A204.1 (cell line): Measurements from ENCODE around the gene S100A8.
"Not testable (repeated sequence)": the region's sequence is repeated elsewhere in the genome, so short reads cannot be mapped to it uniquely, and the experiment has no call there.

ENCODE experiments used
- FAIRE-seq: peaks from 2 replicates; lab custom pipeline; 2012; peaks lifted over from hg19 to GRCh38; lab: Jason Lieb, UNC

Gene S100A8

DNA sequence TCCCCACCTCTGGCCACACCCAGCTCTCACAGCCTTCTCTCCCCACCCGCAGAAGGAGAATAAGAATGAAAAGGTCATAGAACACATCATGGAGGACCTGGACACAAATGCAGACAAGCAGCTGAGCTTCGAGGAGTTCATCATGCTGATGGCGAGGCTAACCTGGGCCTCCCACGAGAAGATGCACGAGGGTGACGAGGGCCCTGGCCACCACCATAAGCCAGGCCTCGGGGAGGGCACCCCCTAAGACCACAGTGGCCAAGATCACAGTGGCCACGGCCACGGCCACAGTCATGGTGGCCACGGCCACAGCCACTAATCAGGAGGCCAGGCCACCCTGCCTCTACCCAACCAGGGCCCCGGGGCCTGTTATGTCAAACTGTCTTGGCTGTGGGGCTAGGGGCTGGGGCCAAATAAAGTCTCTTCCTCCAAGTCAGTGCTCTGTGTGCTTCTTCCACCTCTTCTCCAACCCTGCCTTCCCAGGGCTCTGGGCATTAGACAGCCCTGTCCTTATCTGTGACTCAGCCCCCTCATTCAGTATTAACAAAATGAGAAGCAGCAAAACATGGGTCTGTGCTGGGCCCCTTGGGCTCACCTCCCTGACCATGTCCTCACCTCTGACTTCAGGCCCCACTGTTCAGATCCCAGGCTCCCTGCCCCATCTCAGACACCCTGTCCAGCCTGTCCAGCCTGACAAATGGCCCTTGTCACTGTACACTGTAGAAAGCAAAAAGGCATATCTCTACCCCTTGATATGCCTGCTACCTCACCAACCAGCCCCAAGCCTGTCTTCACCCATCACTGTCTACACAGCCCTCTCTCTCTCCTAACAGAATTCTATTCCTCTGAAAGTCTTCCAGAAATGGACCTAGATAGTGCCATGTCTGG is 30.0 kb downstream of the S100A8 start:
- no peak for FAIRE-seq

DNA sequence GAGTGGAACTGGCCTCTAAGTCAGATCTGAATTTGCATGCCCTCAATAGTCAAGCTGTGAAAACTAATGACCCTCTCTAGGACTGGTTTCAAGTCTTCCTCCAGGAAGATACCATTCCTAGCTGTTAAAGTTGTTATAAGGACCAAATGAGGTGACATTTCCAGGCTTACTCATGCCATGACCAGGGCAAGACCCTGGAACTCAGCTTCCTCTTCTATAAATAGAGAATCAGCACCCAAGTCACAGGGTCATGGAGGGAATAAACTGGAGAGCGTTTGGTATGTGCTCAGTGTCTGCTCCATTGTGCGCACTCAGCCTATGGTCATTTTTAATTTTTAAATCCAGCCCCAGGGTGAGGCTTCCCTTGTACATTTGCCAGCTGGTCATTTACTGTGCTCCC is 30.7 kb downstream of the S100A8 start:
- no peak for FAIRE-seq

GRCh38 chr1:153359241-153359640 is 31.6 kb downstream of the S100A8 start:
- FAIRE-seq = no peak

GRCh38 chr1:153358691-153358975 is 32.2 kb downstream of the S100A8 start:
- FAIRE-seq = no peak

DNA sequence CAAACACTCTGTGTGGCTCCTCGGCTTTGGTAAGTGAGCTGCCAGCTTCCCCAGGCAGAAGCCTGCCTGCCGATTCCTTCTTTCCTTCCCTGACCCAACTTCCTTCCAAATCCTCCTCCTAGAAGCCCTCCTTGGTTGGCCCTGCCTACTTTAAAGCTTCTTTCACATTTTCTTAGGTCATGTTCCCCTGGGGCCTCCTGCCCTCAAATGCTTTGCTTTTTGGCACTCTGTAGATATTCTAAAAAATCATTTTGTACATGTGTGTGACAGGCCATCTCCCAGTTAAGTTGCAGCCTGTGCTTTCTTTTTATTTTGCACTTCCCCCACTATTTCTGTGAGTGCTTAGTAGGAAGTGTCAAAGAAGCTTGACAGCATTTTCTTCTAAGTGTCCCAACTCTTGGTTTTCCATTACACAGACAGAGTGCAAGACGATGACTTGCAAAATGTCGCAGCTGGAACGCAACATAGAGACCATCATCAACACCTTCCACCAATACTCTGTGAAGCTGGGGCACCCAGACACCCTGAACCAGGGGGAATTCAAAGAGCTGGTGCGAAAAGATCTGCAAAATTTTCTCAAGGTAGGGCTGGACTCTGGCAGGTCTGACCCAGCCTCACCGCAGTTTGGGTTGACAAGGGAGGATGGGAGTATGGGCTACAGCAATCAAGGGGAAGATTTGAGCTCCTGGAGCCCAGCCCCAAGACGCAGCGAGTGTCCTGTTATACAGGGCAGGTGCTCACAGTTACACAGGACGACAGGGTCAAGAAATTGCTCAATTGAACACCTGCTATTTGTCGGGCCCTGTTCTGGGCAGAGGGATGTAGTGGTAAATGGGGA is 32.8 kb downstream of the S100A8 start, which contains the start of gene S100A9:
Gene S100A9, plus strand, starts transcription at position 2 of the 838 bp plus-strand sequence. Its CDS starts 430 bp downstream, at position 432.
- FAIRE-seq = no peak

- no peak for FAIRE-seq
Observed at GRCh38 chr1:153357076-153357852, 33.6 kb downstream of the S100A8 start.

DNA sequence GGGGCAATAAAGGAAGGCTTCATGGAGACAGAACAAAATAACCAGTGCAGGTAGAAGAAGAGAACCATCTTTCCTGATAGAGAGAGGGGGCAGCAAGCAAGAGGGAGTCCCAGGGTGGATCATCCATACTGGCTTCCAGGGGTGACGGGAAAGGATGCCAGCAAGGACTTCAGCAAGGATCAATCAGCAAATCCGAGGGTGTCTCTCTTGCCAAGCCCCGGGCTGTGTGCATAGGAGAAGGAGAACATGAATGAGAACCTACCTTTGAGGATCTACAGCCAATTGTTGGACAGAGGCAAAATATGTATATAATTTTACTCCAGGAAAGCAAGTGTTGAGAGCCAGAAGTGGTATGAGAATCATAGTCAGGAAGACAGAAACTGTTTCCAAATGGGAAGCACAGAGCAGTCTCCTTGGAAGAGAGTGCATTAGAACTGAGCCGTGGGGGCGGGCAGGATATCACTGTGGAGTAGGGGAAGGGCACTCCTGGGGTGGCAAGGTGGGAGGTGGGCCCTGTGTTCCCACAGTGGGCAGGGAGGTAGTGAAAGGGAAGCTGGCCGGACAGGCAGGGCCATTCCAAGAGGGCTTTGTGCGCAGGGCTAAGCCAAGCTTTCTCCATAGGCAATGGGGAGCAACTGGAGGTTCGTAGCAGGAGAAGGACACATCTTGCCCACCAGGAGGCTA is 34.3 kb downstream of the S100A8 start:
- no peak for FAIRE-seq

DNA sequence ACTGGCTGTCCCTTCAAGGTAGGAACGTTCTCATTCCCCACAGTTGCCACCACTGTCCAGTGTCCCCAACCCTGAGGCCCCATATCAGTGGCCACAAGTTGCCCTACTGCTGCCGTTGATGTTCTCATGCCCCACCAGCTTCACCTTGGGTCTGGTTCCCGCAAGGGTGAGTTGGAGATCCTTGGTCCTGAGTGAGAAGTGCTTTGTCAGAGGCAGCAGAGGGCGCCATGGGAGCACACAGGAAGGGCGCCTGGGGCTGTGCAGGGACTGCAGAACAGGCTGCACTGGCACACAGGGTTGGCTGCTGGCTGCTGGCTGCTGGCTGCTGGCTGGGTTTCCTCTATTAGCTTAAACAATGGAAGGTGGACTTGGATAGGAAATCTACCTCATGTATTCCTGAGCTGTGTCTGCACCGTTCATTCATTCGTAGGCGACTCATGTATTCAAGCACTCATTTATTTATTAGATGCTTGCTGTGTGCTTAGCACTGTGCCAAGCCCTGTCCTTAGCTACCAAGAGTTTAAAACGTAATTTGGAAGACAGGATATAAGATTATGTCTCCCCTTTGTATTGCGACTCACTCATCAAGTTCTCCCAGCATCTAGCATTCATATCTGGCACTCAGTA is 35.3 kb downstream of the S100A8 start:
- no peak for FAIRE-seq

GRCh38 chr1:153354515-153355193 is 36.2 kb downstream of the S100A8 start:
- FAIRE-seq = no peak

DNA sequence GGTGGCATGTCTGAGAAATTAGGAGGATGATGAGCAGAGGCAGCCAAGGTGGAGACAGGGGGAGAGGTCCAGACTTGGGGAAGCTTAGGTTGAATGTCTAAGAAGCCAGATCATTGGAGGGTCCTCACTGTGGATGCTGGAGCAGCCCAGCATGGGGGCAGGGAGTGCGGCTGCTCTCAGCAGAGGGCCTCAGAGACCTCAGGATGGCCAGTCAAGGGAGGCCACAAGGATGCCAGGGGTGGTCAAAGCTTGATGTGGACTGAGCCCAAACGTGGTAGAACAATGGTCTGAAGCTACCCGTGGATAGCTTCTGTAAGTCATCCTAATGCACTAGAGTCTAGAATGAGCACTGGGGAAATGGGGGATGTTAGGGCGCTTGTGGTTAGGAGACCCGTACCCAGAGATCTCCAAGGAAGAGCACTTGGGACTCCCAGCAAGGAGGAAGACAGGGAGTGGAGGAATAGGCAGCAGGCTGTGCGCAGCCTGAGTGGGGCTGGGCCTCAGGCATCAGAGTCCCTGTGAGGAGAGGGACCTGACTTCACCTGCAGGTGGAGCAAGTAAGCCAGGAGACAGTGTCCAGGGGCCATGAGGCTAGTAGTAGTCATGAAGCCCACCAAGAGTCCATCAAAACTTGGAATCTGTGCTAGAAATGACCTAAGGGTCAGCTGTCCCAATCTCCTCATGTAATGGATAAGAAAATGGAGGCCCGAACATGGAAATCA is 37.5 kb downstream of the S100A8 start:
- FAIRE-seq = no peak

DNA sequence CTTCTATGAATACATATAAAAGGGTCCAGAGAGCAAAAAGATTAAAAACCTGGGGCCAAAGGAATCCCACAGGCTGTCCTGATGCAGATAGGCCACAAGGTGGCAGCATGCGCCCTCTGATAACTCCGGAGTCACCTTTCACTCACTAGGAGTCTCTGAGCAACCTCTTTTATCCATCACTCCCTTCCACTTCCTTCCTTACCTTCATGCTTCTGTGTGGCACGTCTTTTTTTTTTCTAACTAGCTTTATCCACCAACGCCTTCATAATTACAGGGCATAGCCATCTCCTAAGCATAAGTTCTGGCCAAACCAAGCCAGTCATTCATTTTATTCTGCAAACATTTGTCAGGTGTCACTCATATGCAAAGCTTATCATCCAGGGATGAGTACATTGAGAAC is 38.4 kb downstream of the S100A8 start:
- FAIRE-seq = peak; percentile 90

DNA sequence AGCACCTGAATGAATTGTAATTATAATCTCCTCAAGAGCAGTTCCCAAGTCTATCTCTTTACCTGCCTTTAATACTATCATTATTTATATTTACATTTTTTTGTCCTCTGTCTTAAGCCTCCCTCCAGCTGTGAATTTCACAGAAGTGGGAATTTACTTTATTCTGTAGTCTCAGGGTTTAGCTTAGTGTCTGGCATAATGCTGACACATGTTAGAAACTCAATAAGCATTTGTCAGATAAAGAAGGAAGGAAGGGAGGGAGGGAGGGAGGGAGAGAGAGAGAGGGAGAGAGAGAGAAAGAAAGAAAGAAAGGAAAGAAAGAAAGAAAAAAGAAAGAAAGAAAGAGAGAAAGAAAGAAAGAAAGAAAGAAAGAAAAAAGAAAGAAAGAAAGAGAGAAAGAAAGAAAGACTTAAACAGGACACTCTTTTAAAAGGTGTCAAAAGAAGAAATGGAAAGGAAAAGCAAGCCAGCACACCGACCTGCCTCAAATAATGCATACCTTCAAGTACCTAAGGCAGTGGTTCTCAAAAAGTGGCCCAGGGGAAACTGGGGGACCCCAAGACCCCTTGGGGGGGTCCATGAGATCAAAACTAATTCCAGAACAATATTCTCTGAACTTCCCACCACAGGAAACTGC is 40.4 kb downstream of the S100A8 start:
- FAIRE-seq = no peak

- no peak for FAIRE-seq
Observed at GRCh38 chr1:153349363-153350320, 41.2 kb downstream of the S100A8 start.

DNA sequence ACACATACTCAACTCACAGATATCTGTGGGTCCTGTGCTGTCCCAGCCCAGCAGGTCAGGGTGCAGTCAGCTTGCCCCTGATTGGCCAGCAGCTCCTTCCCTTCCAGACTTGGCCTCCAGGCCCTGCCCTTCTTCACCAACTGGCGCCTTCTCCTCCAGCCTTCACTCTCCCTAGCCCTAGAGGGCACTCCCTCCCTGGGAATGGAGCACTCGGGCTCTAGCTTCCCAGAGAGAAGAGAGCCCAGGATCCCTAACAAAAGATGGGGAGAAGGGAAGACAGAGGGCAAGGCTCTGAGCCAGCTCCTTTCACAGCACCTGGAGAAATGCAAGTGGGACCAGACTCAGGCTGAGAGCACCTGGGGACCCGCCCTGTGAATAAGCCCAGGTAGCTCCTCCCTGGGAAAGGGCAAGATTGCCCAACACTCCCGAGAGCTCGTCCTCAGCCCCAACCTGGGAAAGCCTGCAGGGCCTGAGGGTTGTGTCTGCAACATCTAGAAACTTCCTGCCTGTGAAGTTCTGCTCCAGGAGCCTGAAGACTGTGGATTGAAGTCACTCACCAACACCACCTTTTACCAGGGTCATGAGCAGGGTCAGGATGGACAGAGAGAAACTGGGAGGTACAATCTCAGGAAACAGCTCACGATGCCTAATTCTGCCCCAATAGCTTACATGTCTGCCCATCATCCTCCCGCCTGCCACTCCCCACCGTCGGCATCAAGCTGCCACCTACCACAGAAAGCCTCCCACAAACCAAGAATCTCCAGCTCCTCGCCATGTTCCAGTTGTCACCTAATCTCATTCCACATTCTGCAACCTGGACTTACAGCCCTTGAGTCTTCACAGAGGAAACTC is 42.1 kb downstream of the S100A8 start, which contains the start of gene PGLYRP4:
Gene PGLYRP4, minus strand, starts transcription at position 331 of the 852 bp plus-strand sequence. CDS start 909 bp downstream, outside the sequence.
- FAIRE-seq = no peak

GRCh38 chr1:153347856-153348255 is 43.0 kb downstream of the S100A8 start:
- FAIRE-seq = no peak

DNA sequence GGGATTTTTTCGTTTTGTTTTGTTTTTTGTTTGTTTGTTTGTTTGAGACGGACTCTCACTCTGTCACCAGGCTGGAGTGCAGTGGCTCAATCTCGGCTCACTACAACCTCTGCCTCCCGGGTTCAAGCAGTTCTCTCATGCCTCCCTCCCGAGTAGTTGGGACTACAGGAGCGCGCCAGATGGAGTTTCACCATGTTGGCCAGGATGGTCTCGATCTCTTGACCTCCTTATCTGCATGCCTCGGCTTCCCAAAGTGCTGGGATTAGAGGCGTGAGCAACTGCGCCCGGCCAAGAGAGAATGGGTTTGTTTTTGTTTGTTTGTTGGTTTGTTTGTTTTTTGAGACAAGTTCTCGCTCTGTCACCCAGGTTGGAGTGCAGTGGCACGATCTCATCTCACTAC is 43.8 kb downstream of the S100A8 start:
- FAIRE-seq = not testable (repeated sequence)

DNA sequence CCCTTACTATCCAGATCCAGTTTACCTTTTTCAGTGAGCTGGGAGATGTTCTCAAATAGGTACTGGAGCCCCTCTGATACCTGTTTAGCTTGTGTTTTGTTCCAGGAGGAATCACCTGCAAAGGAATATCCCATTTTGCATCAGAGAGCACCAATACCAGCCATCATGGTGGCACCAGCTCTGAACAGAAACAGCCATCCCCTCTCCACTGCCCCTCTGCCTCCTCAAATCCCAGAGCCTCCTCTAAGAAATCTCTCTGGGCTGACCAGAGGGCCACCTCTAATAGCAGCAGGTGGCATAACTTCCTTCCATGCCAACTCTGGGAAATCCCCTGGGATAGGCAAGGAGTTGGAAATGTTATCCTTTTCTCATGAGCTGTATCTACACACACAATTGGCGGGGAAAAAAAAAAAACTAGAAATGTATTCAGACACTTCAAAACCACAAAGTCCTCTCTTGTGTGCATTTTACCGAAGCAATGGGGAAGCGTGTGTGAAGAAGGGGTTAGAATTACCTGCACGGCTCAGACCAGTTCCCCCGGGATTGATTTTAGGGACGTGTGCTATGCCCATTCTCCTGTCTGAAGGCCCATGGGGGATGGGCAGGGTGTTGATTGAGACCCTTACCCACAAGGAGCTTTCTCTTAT is 44.7 kb downstream of the S100A8 start:
- no peak for FAIRE-seq
